ENCODE results near the gene PUDP.
"Not testable (repeated sequence)": the region's sequence is repeated elsewhere in the genome, so short reads cannot be mapped to it uniquely, and the experiment has no call there.

PUDP gene

DNA sequence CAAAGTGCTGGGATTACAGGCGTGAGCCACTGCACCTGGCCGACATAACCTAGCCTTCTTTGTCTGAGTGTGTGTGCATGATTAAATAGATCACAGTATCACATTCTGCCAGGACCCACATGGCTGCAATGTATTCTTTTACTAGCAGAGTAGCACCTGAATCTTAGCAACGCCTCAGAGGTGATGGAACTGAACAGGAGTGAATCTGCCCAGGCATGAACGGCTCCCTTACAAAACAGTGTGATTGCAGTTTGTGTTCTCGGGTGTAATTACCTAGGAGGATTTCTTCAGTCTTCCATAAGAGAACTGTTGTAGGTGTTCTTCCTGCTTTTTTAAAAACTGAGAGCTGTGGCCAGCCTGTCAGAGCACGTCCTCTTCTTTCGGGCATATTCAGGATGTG is 123.1 kb downstream of the PUDP start:
- DNase-seq, result no peak

DNA sequence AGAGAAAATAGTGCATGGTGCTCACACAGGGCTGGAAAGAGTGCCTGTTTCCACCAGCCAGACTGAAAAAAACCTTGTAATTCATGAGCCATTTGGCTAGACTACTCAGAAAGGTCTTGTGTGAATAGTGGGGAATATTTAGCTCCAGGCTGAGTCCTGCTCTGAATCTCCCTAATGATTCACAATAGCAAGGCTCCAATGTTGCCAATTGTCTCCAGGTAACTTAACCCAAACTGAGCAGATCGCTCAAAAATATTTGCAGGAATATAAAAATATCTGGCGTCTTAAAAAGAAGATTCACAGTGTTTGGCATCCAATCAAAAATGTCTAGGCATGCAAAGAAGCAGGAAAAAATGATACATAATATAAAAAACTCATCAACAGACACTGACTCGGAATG is 125.0 kb downstream of the PUDP start:
- not testable (repeated sequence) for DNase-seq

DNA sequence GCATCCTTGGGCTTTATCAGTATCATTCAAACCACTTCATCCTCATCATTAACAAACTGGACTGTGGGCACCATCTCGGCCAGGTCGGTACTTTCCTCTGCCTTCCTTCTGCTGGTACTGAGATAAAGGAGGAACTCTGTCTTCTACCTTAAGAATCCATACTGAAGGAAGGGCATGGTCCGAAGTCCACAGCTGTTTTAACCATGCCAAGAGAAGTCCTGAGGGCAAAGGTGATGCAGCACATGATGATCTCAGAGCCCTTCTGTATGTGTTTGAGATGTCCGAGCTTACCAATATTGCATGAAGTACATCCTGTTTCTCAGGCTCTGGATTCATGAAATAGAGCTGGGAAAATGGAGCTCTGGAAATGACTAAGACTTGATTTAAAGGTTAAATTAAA is 126.0 kb downstream of the PUDP start:
- no peak for DNase-seq

DNA sequence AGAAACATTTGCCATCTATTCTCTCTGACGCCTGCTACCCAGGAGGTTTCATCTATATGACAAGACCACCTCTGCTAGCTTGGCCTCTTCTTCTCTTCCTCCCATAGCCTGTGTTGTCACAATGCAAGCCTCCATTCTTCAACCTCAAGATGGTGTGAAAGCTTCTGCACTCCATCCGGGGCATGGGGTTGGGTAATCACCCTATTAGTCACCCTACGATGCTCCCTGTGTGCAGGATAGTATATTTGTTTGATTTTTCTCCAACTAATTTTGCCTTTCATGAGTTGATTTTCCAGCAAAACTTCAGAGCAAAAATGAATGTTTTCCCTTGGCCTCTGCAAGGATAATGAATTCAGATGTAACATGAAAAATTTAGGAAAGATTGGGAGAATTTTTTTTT is 128.4 kb downstream of the PUDP start:
- no peak for DNase-seq

DNA sequence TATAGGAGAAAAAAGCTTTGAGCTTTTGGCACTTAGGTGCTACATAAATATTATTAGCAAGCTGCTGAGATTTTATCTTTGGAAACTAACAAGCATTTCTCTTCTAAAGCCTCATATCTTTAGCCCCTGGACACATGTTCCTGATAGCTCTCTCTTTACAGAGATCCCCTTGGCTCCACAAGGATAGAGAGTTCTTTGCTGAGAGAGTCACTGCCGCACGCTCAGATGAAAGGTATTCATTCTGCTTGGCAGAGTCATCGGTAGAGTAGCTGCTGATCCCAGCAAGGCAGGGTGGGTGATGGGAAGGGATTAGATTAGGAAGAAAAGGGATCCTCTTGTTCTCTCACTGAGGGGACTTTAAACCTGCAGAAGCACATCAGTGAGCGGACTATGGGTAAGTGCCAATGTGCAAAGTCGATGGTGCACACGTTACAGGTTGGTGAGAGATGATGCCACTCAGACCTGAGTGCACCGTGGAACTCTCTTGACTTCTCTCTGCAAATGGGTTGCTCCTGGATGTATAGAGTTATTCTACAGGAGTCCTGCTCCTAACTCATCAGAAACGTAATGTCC is 135.6 kb downstream of the PUDP start:
- DNase-seq, result not testable (repeated sequence)

DNA sequence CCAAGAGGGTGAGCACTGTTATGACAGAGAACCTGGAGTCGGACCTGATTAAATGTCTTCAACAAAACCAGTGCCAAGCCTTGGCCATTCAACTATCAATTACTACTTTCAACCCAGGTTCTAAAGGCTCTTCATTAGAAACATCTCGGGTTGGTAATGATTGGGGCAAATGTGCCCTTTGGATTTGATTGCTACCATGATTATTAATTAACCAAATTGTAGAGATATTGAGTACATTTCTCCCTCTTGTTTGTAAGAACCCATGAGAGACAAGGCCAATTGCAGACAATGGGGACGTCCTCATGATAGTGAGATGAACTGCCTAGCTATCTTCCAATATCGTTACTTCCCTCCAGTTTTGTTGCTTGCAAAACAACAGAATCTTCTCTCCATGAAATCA is 137.1 kb downstream of the PUDP start:
- DNase-seq, result not testable (repeated sequence)

DNA sequence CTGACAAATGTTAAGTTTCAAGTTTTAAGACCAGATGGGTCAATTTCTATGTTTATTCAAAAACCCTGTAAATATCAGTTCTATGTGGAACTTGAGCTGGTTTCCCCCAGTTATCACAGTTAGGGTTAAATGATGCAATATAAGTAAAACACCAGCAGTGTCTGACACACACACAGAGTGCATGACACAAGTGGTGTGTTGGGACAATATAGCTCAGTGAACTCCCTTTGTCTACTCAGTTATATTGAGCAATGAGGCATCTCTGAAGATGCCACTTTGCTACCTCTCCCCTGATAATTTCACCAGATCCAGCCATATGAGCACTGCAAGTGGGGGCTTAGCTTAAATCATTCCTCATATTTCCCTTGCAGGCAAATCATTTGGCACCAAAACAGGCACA is 140.6 kb downstream of the PUDP start:
- not testable (repeated sequence) for DNase-seq

Data from activated gamma-delta T cell treated with Interleukin-2 at 50 U/mL for 16 hours (primary cell).